Amygdala (tissue), 56 donors: ENCODE data around the gene SNRPD2.

Experiments used
- DNase-seq, 56 donors: peaks; one replicate each; lab custom pipeline; 2025; lab: John Stamatoyannopoulos, UW

SNRPD2 gene

GRCh38 chr19:45663800-45664199 is 28.0 kb downstream of the SNRPD2 start:
- no peak for DNase-seq

GRCh38 chr19:45660636-45661035 is 31.1 kb downstream of the SNRPD2 start:
- no peak for DNase-seq

- DNase-seq, result no peak
Observed at GRCh38 chr19:45659096-45659729, 32.5 kb downstream of the SNRPD2 start.

GRCh38 chr19:45657520-45658167 is 34.1 kb downstream of the SNRPD2 start:
- DNase-seq, result no peak

GRCh38 chr19:45655073-45655472 is 36.7 kb downstream of the SNRPD2 start:
- no peak for DNase-seq

GRCh38 chr19:45653634-45654033 is 38.1 kb downstream of the SNRPD2 start:
- DNase-seq, result no peak

- DNase-seq, result no peak
Observed at GRCh38 chr19:45650722-45651121, 41.0 kb downstream of the SNRPD2 start.

- no peak for DNase-seq
Observed at GRCh38 chr19:45646345-45646698, 45.4 kb downstream of the SNRPD2 start.

GRCh38 chr19:45645631-45646344 is 46.0 kb downstream of the SNRPD2 start:
- peak in 55 of 56 donors; percentile 47 to 98 (median 90) for DNase-seq

- DNase-seq, result peak in 37 of 56 donors; percentile 63 to 98 (median 93)
Observed at GRCh38 chr19:45645068-45645630, 46.6 kb downstream of the SNRPD2 start.

GRCh38 chr19:45643927-45644771 is 47.6 kb downstream of the SNRPD2 start:
- DNase-seq, result peak in 19 of 56 donors; percentile 4 to 57 (median 30)

GRCh38 chr19:45643024-45643926 is 48.5 kb downstream of the SNRPD2 start:
- peak in 54 of 56 donors; percentile 29 to 92 (median 76) for DNase-seq

GRCh38 chr19:45641274-45642105 is 50.3 kb downstream of the SNRPD2 start:
- DNase-seq, result peak in 4 of 56 donors; percentile 3 to 31 (median 4)

- DNase-seq, result no peak
Observed at GRCh38 chr19:45640849-45641273, 50.9 kb downstream of the SNRPD2 start.

GRCh38 chr19:45638930-45639729 is 52.6 kb downstream of the SNRPD2 start, which contains the start of gene EML2:
EML2 (minus strand) TSS chr19:45639397; CDS start chr19:45639376, 21 bp downstream.
- DNase-seq, result peak in 2 of 56 donors; percentile 4 to 7

- DNase-seq, result no peak
Observed at GRCh38 chr19:45637890-45638667, 53.7 kb downstream of the SNRPD2 start.
